ENCODE measurements around the gene CCT6B.

- TF ChIP-seq CTCF (IDR thresholded peaks at IDR 0.05 in 2 of 3, conservative IDR thresholded peaks at IDR 0.05 in 1 of 3; ENCODE audit: borderline replicate concordance in 1 of 3, insufficient read depth in 1 of 3, low read depth in 2 of 3, low read length in 2 of 3) (no peak), POLR2A (IDR thresholded peaks at IDR 0.05; ENCODE audit: borderline replicate concordance, extremely low read depth, insufficient read depth, insufficient read length) (no peak), SP1 (IDR thresholded peaks at IDR 0.05; ENCODE audit: low read depth) (no peak), POLR2AphosphoS5 (IDR thresholded peaks at IDR 0.05; ENCODE audit: low read depth, low read length) (no peak), MAX (IDR thresholded peaks at IDR 0.05) (no peak), REST (IDR thresholded peaks at IDR 0.05; ENCODE audit: low read depth) (no peak), ELF1 (IDR thresholded peaks at IDR 0.05; ENCODE audit: borderline replicate concordance, low read depth) (no peak), EZH2 (IDR thresholded peaks at IDR 0.05) (no peak), RAD21 (IDR thresholded peaks at IDR 0.05; ENCODE audit: low read depth) (no peak), SIN3A (IDR thresholded peaks at IDR 0.05; ENCODE audit: low read depth) (no peak), ZNF274 (IDR thresholded peaks at IDR 0.05; ENCODE audit: low read depth, low read length) (no peak), ZBTB33 (IDR thresholded peaks at IDR 0.05; ENCODE audit: extremely low read depth, insufficient replicate concordance, low read length) (no peak), ATF3 (IDR thresholded peaks at IDR 0.05) (no peak)
Measured at GRCh38 chr17:34974794-34975785, 13.8 kb upstream of the CCT6B start.
